HG03045 (cell line): ENCODE data around the gene THBD.

Experiments
- ATAC-seq: cut with Tn5 transposase; IDR thresholded peaks from one replicate; pipeline ENCODE4 v1.9.1; 2021; ENCODE audit warnings: mild to moderate bottlenecking, moderate library complexity; ENCODE audit not compliant: unreplicated experiment

Gene THBD

GRCh38 chr20:23018941-23019340 is 30.5 kb downstream of the THBD start:
- no peak for ATAC-seq

- no peak for ATAC-seq
Measured at GRCh38 chr20:23018432-23018831, 31.0 kb downstream of the THBD start.

GRCh38 chr20:23017516-23017915 is 32.0 kb downstream of the THBD start:
- ATAC-seq = no peak

- no peak for ATAC-seq
Measured at GRCh38 chr20:23013429-23013828, 36.0 kb downstream of the THBD start.

- ATAC-seq = no peak
Measured at GRCh38 chr20:23011008-23011721, 38.3 kb downstream of the THBD start.

GRCh38 chr20:23010096-23010495 is 39.4 kb downstream of the THBD start:
- no peak for ATAC-seq

- no peak for ATAC-seq
Measured at GRCh38 chr20:23009636-23010035, 39.8 kb downstream of the THBD start.

- no peak for ATAC-seq
Measured at GRCh38 chr20:23008667-23009066, 40.8 kb downstream of the THBD start.

- no peak for ATAC-seq
Measured at GRCh38 chr20:23007886-23008655, 41.4 kb downstream of the THBD start.

- ATAC-seq = no peak
Measured at GRCh38 chr20:23007462-23007861, 42.0 kb downstream of the THBD start.

GRCh38 chr20:23005776-23006175 is 43.7 kb downstream of the THBD start:
- ATAC-seq = no peak

GRCh38 chr20:23003881-23004460 is 45.5 kb downstream of the THBD start:
- ATAC-seq = no peak

- no peak for ATAC-seq
Measured at GRCh38 chr20:23003077-23003635, 46.3 kb downstream of the THBD start.

- ATAC-seq = no peak
Measured at GRCh38 chr20:23002276-23002675, 47.2 kb downstream of the THBD start.

GRCh38 chr20:23000232-23000947 is 49.1 kb downstream of the THBD start:
- no peak for ATAC-seq

GRCh38 chr20:22999756-23000155 is 49.7 kb downstream of the THBD start:
- ATAC-seq = no peak

- ATAC-seq = no peak
Measured at GRCh38 chr20:22998476-22998875, 51.0 kb downstream of the THBD start.

GRCh38 chr20:22995923-22996322 is 53.5 kb downstream of the THBD start:
- ATAC-seq = no peak
